ENCODE data around the gene KCNMA1.

GRCh38 chr10:77520290-77520689 lies 117.3 kb downstream of the KCNMA1 start:
- TF ChIP-seq CTCF (IDR thresholded peaks at IDR 0.05) (no peak), POLR2AphosphoS5 (IDR thresholded peaks at IDR 0.05) (no peak), POLR2A (IDR thresholded peaks at IDR 0.05) (no peak)
